Heart right ventricle (tissue), 16 donors: Measurements from ENCODE around the gene PAPLN. TPM values are rescaled to one million over a fixed set of nuclear protein-coding genes. Genes with fewer than 3 reads are reported as not detected.

Source experiments
- ATAC-seq, 8 donors: fragments of 200-7000 bp; cut with Tn5 transposase; one replicate each; pipeline ENCODE4 v1.9.1; 2020; ENCODE audit warnings: mild to moderate bottlenecking in 8 of 8, moderate library complexity in 8 of 8, moderate number of reproducible peaks in 1 of 8
- DNase-seq, 2 donors: peaks; one replicate each; pipeline ENCODE4 v3.0.0-alpha.2; 2020
- H3K27ac ChIP-seq, 10 donors: fragments of 200-600 bp; sonication (generic) in 2 of 10; one replicate each; pipeline versions ENCODE4 v1.5.0 to v1.8.0; 2020 to 2022; ENCODE audit warnings: mild to moderate bottlenecking in 3 of 10
- H3K27me3 ChIP-seq, 7 donors: fragments of 200-600 bp; one replicate each; pipeline ENCODE4 v1.8.0; 2021 to 2022; ENCODE audit warnings: mild to moderate bottlenecking in 2 of 7
- H3K36me3 ChIP-seq, 9 donors: fragments of 200-600 bp; sonication (generic) in 1 of 9; one replicate each; pipeline versions ENCODE4 v1.5.0 to v1.8.0; 2020 to 2022; ENCODE audit warnings: mild to moderate bottlenecking in 2 of 9
- H3K4me1 ChIP-seq, 9 donors: fragments of 200-600 bp; sonication (generic) in 1 of 9; one replicate each; pipeline versions ENCODE4 v1.5.0 to v1.8.0; 2020 to 2022; ENCODE audit warnings: mild to moderate bottlenecking in 4 of 9
- H3K4me3 ChIP-seq, 10 donors: fragments of 200-600 bp; sonication (generic) in 2 of 10; one replicate each; pipeline versions ENCODE4 v1.5.0 to v1.8.0; 2020 to 2022; ENCODE audit warnings: mild to moderate bottlenecking in 7 of 10, moderate library complexity in 2 of 10
- H3K9me3 ChIP-seq, 11 donors: fragments of 200-600 bp in 10 of 11; sonication (generic) in 2 of 11; one replicate each; pipeline versions ENCODE4 v1.5.0 to v1.8.0; 2013 to 2022; ENCODE audit warnings: mild to moderate bottlenecking in 2 of 11, control low read depth in 1 of 11, moderate library complexity in 1 of 11
- WGBS, 2 donors: extraction: QIAGEN DNeasy Blood & Tissue Kit; methylation state at CpG; one replicate each; pipeline ENCODE4 v1.1.7; 2013; ENCODE audit warnings: inconsistent platforms in 1 of 2; 5-methylcytosine and 5-hydroxymethylcytosine counted together
- intact Hi-C, 10 donors: fragments of 100-400 bp; cut with DNase I; formaldehyde crosslinking; loops; one replicate each; pipeline versions ENCODE4 v1.11.1 to v1.14.2; 2022
- polyA plus RNA-seq, 2 donors: library from polyadenylated mRNA; stranded (reverse); fragments of 200-250 nt; gene quantifications; one replicate each; pipeline ENCODE4 v1.2.3, GENCODE V29; 2013
- total RNA-seq, 10 donors: library from RNA; stranded (reverse); fragmentation: NEBNext Ultra II Directional in 3 of 10; extraction: Animal tissue kit (Norgen Biotek cat#: 25700) in 3 of 10; gene quantifications; one replicate each; pipeline versions ENCODE4 v1.2.1 to v1.2.4, GENCODE V29; 2021 to 2023
- TF ChIP-seq, protein P1 (sequence below), 9 donors: fragments of 200-600 bp; sonication (generic) in 2 of 9; IDR thresholded peaks; one replicate each; pipeline versions ENCODE4 v1.5.0 to v1.8.0; 2021 to 2022; ENCODE audit warnings: antibody characterized with exemption in 9 of 9, mild to moderate bottlenecking in 5 of 9, moderate library complexity in 1 of 9
- donor health status: Arrhythmogenic right ventricular cardiomyopathy.
- donor health status: ischemic (EF 13 %, LVEDD 7.1; RV severe dilation, severe dysfunction).
- donor health status: healthy with polysubstance abuse.
- donor health status: DM: no; HTN: yes; CAD: no.
- donor health status: DM: no; HTN: no; CAD: no.
- donor health status: ischemic (EF 25% LVEDD 6.9; RV normal size, moderate dysfunction).
- donor health status: ischemic (EF 25% LVEDD 5.7; RV mildly dilated, moderate dysfunction).
- donor health status: healthy.
- donor health status: DM: yes; HTN: yes; CAD: no.
- donor health status: Ischemic cardiomyopathy.
- donor health status: ischemic (EF 35%, LVEDD 5.7; RV mildly dilated, moderate dysfunction).
- donor health status: nonischemic (EF 11% LVEDD 7.7; RV severe dilation, severe dysfunction).
- donor health status: DM: yes; HTN: yes; CAD: no.
- donor health status: PGD.
- donor health status: ischemic (EF 29% LVEDD 5.4; RV normal size, mild dysfunction).
- donor health status: nonischemic (EF 23%, LVEDD 6.1; RV moderate dilation, normal function).

Gene PAPLN
- total and polyA plus RNA-seq, 12 donors: 0.64 to 4.1 (median 1.8) TPM

DNA sequence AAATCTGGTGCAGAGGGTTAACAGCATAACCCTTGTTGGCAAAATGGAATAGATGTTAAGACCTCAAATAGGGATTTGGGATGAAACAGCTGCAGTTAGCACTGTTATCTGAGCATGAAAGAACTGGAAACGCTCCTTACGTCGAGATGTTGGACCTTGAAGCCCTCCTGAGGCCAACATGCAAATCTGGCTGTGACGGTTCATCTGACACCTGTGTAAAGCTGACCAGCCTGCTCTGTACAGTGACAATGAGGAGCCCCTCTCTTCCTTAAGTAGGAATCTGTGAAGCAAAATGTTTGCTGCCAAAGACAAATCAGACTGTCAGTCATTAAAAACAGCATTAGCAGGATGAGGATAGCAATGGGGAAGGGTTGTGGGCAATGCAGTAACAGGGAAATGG is 36.5 kb downstream of the PAPLN start:
- H3K9me3 ChIP-seq: no peaks in the 10 kb centered on the region
- H3K4me1 ChIP-seq: peaks cover 4 to 17% (median 8%) of the 10 kb centered on the region in 9 donors
- ATAC-seq (no peak), DNase-seq (no peak)
- H3K36me3 ChIP-seq: peaks cover 0 to 70% (median 25%) of the 10 kb centered on the region in 9 donors
- H3K27me3 ChIP-seq: no peaks in the 10 kb centered on the region
- TF ChIP-seq, protein P1, sequence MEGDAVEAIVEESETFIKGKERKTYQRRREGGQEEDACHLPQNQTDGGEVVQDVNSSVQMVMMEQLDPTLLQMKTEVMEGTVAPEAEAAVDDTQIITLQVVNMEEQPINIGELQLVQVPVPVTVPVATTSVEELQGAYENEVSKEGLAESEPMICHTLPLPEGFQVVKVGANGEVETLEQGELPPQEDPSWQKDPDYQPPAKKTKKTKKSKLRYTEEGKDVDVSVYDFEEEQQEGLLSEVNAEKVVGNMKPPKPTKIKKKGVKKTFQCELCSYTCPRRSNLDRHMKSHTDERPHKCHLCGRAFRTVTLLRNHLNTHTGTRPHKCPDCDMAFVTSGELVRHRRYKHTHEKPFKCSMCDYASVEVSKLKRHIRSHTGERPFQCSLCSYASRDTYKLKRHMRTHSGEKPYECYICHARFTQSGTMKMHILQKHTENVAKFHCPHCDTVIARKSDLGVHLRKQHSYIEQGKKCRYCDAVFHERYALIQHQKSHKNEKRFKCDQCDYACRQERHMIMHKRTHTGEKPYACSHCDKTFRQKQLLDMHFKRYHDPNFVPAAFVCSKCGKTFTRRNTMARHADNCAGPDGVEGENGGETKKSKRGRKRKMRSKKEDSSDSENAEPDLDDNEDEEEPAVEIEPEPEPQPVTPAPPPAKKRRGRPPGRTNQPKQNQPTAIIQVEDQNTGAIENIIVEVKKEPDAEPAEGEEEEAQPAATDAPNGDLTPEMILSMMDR (IDR thresholded peaks at IDR 0.05): no peak
- no peak overlapping the region for H3K27ac ChIP-seq
- H3K4me3 ChIP-seq: no peak overlapping the region
- 75 to 85% methylated on average over 4 of the region's 4 CpGs for WGBS, 2 donors
- intact Hi-C loops: no loop called here

DNA sequence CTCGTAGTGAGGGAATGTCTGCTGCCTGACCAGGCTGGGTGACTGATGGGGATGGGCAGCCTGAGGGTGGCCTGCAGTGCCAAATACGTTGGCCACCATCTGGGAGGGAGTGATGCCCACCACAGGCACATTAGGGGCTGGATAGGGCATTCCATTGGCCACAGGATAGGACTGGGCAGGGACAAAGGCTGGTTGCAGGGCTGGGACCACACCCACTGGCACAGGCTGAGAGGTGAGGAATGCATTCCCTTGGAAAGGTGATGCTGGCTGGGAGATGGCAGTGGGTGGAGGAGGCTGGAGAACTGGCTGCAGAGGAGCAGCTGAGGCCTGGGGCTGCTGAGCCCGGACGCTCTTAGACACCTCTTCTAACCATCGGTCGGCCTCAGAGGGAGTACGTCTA is 39.5 kb downstream of the PAPLN start:
- intact Hi-C loops: no loop called here
- WGBS, 2 donors: 88 to 93% methylated on average over 7 of the region's 7 CpGs
- H3K9me3 ChIP-seq: no peaks in the 10 kb centered on the region
- H3K4me1 ChIP-seq: no peaks in the 10 kb centered on the region
- no peak for DNase-seq
- ATAC-seq: peak in 1 of 8 donors; percentile 22
- H3K4me3 ChIP-seq: no peak overlapping the region
- TF ChIP-seq, protein P1 (IDR thresholded peaks at IDR 0.05): no peak
- no peak overlapping the region for H3K27ac ChIP-seq
- no peaks in the 10 kb centered on the region for H3K27me3 ChIP-seq
- H3K36me3 ChIP-seq: peaks cover 0 to 100% (median 39%) of the 10 kb centered on the region in 9 donors

DNA sequence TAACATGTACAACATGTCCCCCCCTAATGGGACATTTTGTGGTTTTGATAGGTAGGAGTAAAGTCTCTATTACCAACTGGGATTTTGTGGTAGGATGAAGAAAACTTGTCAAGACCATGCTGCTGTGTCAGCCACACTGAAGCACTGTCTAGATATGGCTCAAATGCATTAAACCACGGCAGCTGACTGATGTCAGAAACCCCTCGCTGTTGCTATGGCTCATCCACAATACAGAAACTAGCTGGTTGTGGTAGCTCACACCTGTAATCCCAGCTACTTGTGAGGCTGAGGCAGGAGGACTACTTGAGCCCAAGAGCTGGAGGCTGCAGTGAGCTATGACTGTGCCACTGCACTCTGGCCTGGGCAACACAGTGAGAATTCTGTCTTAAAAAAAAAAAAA is 40.1 kb downstream of the PAPLN start:
- Histone ChIP-seq H3K27me3 (no peaks in the 10 kb centered on the region), H3K4me3 (no peak overlapping the region), H3K9me3 (no peaks in the 10 kb centered on the region), H3K4me1 (no peaks in the 10 kb centered on the region), H3K27ac (no peak overlapping the region), H3K36me3 (peaks cover 0 to 100% (median 45%) of the 10 kb centered on the region in 9 donors)
- no peak for ATAC-seq
- 92 to 99% methylated on average over 2 of the region's 2 CpGs for WGBS, 2 donors
- no peak for DNase-seq
- TF ChIP-seq, protein P1 (IDR thresholded peaks at IDR 0.05): no peak
- intact Hi-C loops: no loop called here

DNA sequence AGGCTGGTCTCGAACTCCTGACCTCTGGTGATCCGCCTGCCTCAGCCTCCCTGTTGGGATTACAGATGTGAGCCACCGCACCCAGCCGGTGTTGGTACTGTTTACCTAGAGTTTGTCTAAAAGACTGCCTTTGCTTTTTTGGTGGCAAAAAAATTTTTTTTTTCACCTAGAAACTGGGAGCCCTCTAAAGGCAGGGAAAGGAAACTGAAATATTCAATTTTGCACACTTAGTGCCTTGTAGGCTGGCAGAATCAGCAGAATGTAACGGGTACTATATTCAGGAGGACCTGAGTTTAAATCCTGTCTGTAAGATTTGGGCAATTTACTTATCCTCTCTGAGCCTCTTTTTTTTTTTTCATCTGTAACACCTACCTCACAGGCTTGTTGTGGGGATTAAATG is 43.6 kb downstream of the PAPLN start:
- no peak for DNase-seq
- H3K27me3 ChIP-seq: no peaks in the 10 kb centered on the region
- H3K4me3 ChIP-seq: no peak overlapping the region
- no peak overlapping the region for H3K27ac ChIP-seq
- TF ChIP-seq, protein P1 (IDR thresholded peaks at IDR 0.05): no peak
- no peaks in the 10 kb centered on the region for H3K9me3 ChIP-seq
- ATAC-seq: no peak
- intact Hi-C loops: loop anchor here in 4 of 10 donors (1.0 to 10.0 kb wide), 4 partner anchors 35 to 354 kb away; no protein-coding TSS in a partner anchor
- H3K36me3 ChIP-seq: peaks cover 0 to 100% (median 55%) of the 10 kb centered on the region in 9 donors
- H3K4me1 ChIP-seq: no peaks in the 10 kb centered on the region
- WGBS, 2 donors: 95 to 99% methylated on average over 5 of the region's 5 CpGs
